Left ventricle myocardium inferior (tissue), 1 donor: ENCODE measurements around the gene LIPH. TPM values are rescaled to one million over a fixed set of nuclear protein-coding genes. Genes with fewer than 3 reads are reported as not detected.

ENCODE experiments used
- DNase-seq: peaks from one replicate; pipeline ENCODE4 v3.0.0-alpha.2; 2020
- H3K27ac ChIP-seq: fragments of 200-600 bp; replicated peaks from 2 replicates; pipeline ENCODE4 v1.8.0; 2021
- H3K27me3 ChIP-seq: fragments of 200-600 bp; 2 replicates; pipeline ENCODE4 v1.8.0; 2021; ENCODE audit warnings: low read depth
- H3K36me3 ChIP-seq: fragments of 200-600 bp; 2 replicates; pipeline ENCODE4 v1.8.0; 2021
- H3K4me1 ChIP-seq: fragments of 200-600 bp; 2 replicates; pipeline ENCODE4 v1.8.0; 2021
- H3K4me3 ChIP-seq: fragments of 200-600 bp; 2 replicates; pipeline ENCODE4 v1.8.0; 2021; ENCODE audit warnings: mild to moderate bottlenecking, moderate library complexity
- H3K9me3 ChIP-seq: fragments of 200-600 bp; replicated peaks from 2 replicates; pipeline ENCODE4 v1.8.0; 2021
- CTCF ChIP-seq: fragments of 200-600 bp; IDR thresholded peaks from 2 replicates; pipeline ENCODE4 v1.8.0; 2021; ENCODE audit warnings: antibody characterized with exemption, mild to moderate bottlenecking, borderline replicate concordance
- intact Hi-C: fragments of 100-400 bp; cut with micrococcal nuclease; formaldehyde crosslinking; loops from one replicate; pipeline ENCODE4 v1.11.0; 2022
- total RNA-seq: library from RNA; stranded (reverse); fragmentation: NEBNext Ultra II Directional; extraction: Animal tissue kit (Norgen Biotek cat#: 25700); gene quantifications from one replicate; pipeline ENCODE4 v1.2.1, GENCODE V29; 2021
- donor health status: DM: no; HTN: yes; CAD: no; lungs with severe emphysema.

LIPH gene
- total RNA-seq, 1 donor from 2014 or later, result 0.44 TPM

- H3K27ac ChIP-seq, result no peak overlapping the region
- no peak for TF ChIP-seq CTCF
- H3K27me3 ChIP-seq, result no peaks in the 10 kb centered on the region
- H3K36me3 ChIP-seq, result peaks cover 65% of the 10 kb centered on the region
- H3K9me3 ChIP-seq, result no peaks in the 10 kb centered on the region
- intact Hi-C loops, result no loop called here
- no peak overlapping the region for H3K4me3 ChIP-seq
- DNase-seq, result no peak
- H3K4me1 ChIP-seq, result no peaks in the 10 kb centered on the region
These were observed 62.1 kb downstream of the LIPH start for GRCh38 chr3:185490241-185490640.

GRCh38 chr3:185489462-185489861 is 62.9 kb downstream of the LIPH start:
- intact Hi-C loops, result no loop called here
- H3K4me3 ChIP-seq, result no peak overlapping the region
- no peak overlapping the region for H3K27ac ChIP-seq
- DNase-seq, result no peak
- peaks cover 58% of the 10 kb centered on the region for H3K36me3 ChIP-seq
- no peak for TF ChIP-seq CTCF
- H3K9me3 ChIP-seq, result no peaks in the 10 kb centered on the region
- no peaks in the 10 kb centered on the region for H3K4me1 ChIP-seq
- H3K27me3 ChIP-seq, result no peaks in the 10 kb centered on the region

- no peak overlapping the region for H3K4me3 ChIP-seq
- H3K4me1 ChIP-seq, result no peaks in the 10 kb centered on the region
- no peak for TF ChIP-seq CTCF
- no peak overlapping the region for H3K27ac ChIP-seq
- H3K36me3 ChIP-seq, result peaks cover 51% of the 10 kb centered on the region
- no peak for DNase-seq
- H3K9me3 ChIP-seq, result no peaks in the 10 kb centered on the region
- no peaks in the 10 kb centered on the region for H3K27me3 ChIP-seq
- intact Hi-C loops, result no loop called here
These were observed 63.9 kb downstream of the LIPH start for GRCh38 chr3:185488465-185488864.

GRCh38 chr3:185486394-185486793 is 66.0 kb downstream of the LIPH start:
- TF ChIP-seq CTCF, result no peak
- Histone ChIP-seq H3K9me3 (no peaks in the 10 kb centered on the region), H3K27me3 (no peaks in the 10 kb centered on the region), H3K4me1 (no peaks in the 10 kb centered on the region), H3K4me3 (no peak overlapping the region), H3K27ac (no peak overlapping the region), H3K36me3 (peaks cover 55% of the 10 kb centered on the region)
- intact Hi-C loops, result no loop called here
- no peak for DNase-seq

GRCh38 chr3:185484296-185484695 is 68.1 kb downstream of the LIPH start:
- DNase-seq, result no peak
- H3K4me1 ChIP-seq, result no peaks in the 10 kb centered on the region
- no peak overlapping the region for H3K4me3 ChIP-seq
- intact Hi-C loops, result no loop called here
- H3K27ac ChIP-seq, result no peak overlapping the region
- no peaks in the 10 kb centered on the region for H3K9me3 ChIP-seq
- H3K27me3 ChIP-seq, result no peaks in the 10 kb centered on the region
- no peak for TF ChIP-seq CTCF
- H3K36me3 ChIP-seq, result peaks cover 58% of the 10 kb centered on the region
